Glutamatergic neuron (in vitro differentiated cells): ENCODE measurements around the gene USP13. TPM values are rescaled to one million over a fixed set of nuclear protein-coding genes. Genes with fewer than 3 reads are reported as not detected.

ENCODE experiments used
- DNase-seq: peaks from one replicate; pipeline ENCODE4 v3.0.0; 2022
- H3K27ac Mint-ChIP-seq: one replicate; pipeline ENCODE4 v1.8.0; 2020; ENCODE audit warnings: mild to moderate bottlenecking, mixed read lengths, inconsistent platforms; ENCODE audit not compliant: unreplicated experiment
- H3K27me3 Mint-ChIP-seq: one replicate; pipeline ENCODE4 v1.8.0; 2020; ENCODE audit warnings: mild to moderate bottlenecking, moderate library complexity, mixed read lengths, inconsistent platforms; ENCODE audit not compliant: unreplicated experiment
- H3K36me3 Mint-ChIP-seq: one replicate; pipeline ENCODE4 v1.8.0; 2020; ENCODE audit warnings: mild to moderate bottlenecking, mixed read lengths, inconsistent platforms; ENCODE audit not compliant: unreplicated experiment
- H3K4me1 Mint-ChIP-seq: one replicate; pipeline ENCODE4 v1.8.0; 2020; ENCODE audit warnings: mild to moderate bottlenecking, low read depth, mixed read lengths, inconsistent platforms; ENCODE audit not compliant: unreplicated experiment
- H3K4me3 Mint-ChIP-seq: one replicate; pipeline ENCODE4 v1.8.0; 2020; ENCODE audit warnings: mild to moderate bottlenecking, mixed read lengths, inconsistent platforms; ENCODE audit not compliant: unreplicated experiment
- H3K9me3 Mint-ChIP-seq: one replicate; pipeline ENCODE4 v1.8.0; 2020; ENCODE audit warnings: mild to moderate bottlenecking, moderate library complexity, mixed read lengths, inconsistent platforms; ENCODE audit not compliant: unreplicated experiment
- total RNA-seq: library from RNA; stranded (reverse); fragmentation: NEBNext Ultra II Directional; extraction: Animal tissue kit (Norgen Biotek cat#: 25700); gene quantifications from one replicate; pipeline ENCODE4 v1.2.1, GENCODE V29; 2021; ENCODE audit not compliant: unreplicated experiment
- TF ChIP-seq, protein P1 (sequence below): fragments of 200-600 bp; sonication (generic); IDR thresholded peaks from one replicate; pipeline ENCODE4 v1.5.0; 2021; ENCODE audit not compliant: partially characterized antibody, unreplicated experiment

The USP13 gene
- total RNA-seq, 1 donor from 2014 or later, result 28.5 TPM

DNA sequence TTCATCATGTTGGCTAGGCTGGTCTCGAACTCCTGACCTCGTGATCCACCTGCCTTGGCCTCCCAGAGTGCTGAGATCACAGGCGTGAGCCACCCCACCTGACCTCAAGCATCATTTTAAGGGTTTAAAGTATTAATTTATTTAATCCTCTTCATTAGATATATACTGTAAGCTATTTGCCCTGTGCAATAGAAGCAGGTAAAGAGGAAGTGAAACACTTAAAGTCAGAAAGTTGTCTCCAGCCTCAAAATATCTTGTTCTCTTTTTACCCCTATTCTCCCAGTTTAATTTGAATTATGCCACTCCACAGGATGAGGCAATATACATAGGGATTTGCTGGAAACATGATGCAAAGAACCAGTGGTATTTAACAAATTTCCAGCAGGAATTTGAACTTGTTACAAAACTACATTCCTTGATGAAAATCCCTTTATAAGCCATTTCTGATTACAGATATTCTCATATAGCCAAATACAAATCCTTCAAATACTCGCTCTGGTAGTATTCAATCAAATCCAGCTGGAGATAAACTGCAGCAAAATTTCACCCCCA is 46.2 kb upstream of the USP13 start:
- DNase-seq, result no peak
- H3K4me1 Mint-ChIP-seq, result peaks cover 5% of the 10 kb centered on the region
- H3K27me3 Mint-ChIP-seq, result no peaks in the 10 kb centered on the region
- no peak overlapping the region for H3K27ac Mint-ChIP-seq
- no peak overlapping the region for H3K4me3 Mint-ChIP-seq
- H3K36me3 Mint-ChIP-seq, result no peaks in the 10 kb centered on the region
- TF ChIP-seq, protein P1, sequence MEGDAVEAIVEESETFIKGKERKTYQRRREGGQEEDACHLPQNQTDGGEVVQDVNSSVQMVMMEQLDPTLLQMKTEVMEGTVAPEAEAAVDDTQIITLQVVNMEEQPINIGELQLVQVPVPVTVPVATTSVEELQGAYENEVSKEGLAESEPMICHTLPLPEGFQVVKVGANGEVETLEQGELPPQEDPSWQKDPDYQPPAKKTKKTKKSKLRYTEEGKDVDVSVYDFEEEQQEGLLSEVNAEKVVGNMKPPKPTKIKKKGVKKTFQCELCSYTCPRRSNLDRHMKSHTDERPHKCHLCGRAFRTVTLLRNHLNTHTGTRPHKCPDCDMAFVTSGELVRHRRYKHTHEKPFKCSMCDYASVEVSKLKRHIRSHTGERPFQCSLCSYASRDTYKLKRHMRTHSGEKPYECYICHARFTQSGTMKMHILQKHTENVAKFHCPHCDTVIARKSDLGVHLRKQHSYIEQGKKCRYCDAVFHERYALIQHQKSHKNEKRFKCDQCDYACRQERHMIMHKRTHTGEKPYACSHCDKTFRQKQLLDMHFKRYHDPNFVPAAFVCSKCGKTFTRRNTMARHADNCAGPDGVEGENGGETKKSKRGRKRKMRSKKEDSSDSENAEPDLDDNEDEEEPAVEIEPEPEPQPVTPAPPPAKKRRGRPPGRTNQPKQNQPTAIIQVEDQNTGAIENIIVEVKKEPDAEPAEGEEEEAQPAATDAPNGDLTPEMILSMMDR, result no peak
- H3K9me3 Mint-ChIP-seq, result peaks cover 2% of the 10 kb centered on the region

DNA sequence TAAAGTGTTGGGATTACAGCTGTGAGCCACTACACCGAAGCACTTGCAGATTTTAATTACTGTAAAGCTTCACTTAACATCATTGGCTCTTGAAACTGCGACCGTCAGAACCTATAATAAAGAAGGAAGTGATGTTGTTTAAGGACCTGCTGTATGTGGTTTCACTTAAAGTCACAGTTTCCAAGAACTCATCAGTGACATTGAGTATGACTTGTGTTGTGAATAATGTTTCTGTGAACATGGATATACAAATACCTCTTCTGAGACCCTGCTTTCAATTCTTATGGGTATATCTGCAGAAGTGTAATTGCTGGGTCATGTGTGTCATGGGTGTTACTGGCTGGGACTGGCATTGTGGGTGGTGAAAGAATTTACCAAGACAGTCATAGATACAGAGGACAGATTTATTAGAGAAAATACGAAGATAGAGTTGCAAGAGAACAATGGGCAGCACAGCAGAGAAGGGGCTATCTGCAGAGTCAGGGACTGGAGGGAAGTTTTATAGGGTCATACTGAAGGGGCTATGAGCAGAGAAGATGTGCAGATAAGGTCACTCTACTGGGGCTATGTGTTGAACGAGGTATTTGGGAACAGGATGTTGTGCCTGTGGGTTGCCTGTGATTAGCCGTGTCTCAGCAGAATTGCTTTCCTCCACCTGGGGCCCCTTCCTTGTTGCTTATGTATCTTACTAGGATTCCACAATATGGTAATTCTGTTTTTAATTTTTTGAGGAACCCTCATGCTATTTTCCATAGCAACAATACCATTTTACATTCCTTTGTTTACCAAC is 43.7 kb upstream of the USP13 start:
- peaks cover 5% of the 10 kb centered on the region for H3K4me1 Mint-ChIP-seq
- H3K27ac Mint-ChIP-seq, result no peak overlapping the region
- no peaks in the 10 kb centered on the region for H3K27me3 Mint-ChIP-seq
- no peak for DNase-seq
- TF ChIP-seq, protein P1, result no peak
- no peak overlapping the region for H3K4me3 Mint-ChIP-seq
- peaks cover 2% of the 10 kb centered on the region for H3K9me3 Mint-ChIP-seq
- no peaks in the 10 kb centered on the region for H3K36me3 Mint-ChIP-seq

DNA sequence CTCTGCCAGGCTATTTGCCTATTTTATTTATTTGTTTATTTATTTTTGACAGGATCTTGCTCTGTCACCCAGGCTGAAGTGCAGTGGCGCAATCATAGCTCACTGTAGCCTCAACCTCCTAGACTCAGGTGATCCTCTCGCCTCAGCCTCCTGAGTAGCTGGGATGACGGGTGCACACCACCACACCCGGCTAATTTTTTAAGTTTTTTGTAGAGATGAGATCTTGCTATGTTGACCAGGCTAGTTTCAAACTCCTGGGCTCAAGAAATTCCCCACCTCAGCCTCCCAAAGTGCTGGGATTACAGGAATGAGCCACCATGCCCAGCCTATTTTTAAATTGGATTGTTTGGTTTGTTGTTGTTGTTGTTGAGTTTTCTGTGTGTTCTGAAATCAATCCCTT is 42.8 kb upstream of the USP13 start:
- H3K4me3 Mint-ChIP-seq, result no peak overlapping the region
- no peak for DNase-seq
- no peaks in the 10 kb centered on the region for H3K36me3 Mint-ChIP-seq
- TF ChIP-seq, protein P1, result no peak
- no peaks in the 10 kb centered on the region for H3K9me3 Mint-ChIP-seq
- H3K4me1 Mint-ChIP-seq, result peaks cover 5% of the 10 kb centered on the region
- H3K27ac Mint-ChIP-seq, result no peak overlapping the region
- H3K27me3 Mint-ChIP-seq, result no peaks in the 10 kb centered on the region

DNA sequence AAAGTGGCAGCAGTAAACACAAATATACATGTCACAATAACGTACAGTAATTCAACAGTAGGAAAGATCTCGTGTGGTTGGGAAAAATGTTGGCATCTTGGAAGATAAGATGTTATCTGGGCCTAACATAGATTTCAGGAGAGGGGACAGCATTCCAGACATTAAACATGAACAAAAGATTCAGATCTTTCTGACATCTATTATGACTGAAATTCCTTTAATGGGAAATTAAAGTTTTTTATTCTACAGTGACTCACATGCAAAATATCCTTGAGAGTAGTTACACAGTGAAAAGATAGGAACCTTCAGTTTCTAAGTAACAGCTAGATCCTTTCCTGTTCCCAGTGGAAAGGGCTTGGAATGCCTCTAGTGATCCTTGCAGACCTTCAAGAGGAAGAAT is 39.0 kb upstream of the USP13 start:
- Mint-ChIP-seq H3K9me3 (no peaks in the 10 kb centered on the region), H3K36me3 (no peaks in the 10 kb centered on the region), H3K27ac (no peak overlapping the region), H3K4me1 (no peaks in the 10 kb centered on the region), H3K4me3 (no peak overlapping the region), H3K27me3 (no peaks in the 10 kb centered on the region)
- DNase-seq, result no peak
- TF ChIP-seq, protein P1, result no peak
